Transverse colon (tissue), 4 donors: ENCODE measurements around the gene PCDHGA4. TPM values are rescaled to one million over a fixed set of nuclear protein-coding genes. Genes with fewer than 3 reads are reported as not detected.
"Not testable (repeated sequence)": the region's sequence is repeated elsewhere in the genome, so short reads cannot be mapped to it uniquely, and the experiment has no call there.

Source experiments
- DNase-seq: peaks from one replicate; pipeline ENCODE4 v3.0.0-alpha.2; 2019
- H3K27ac ChIP-seq, 4 donors: fragments of 200-600 bp; sonication (generic); 2 replicates each; pipeline ENCODE4 v1.5.1; 2016 to 2018; ENCODE audit warnings: inconsistent platforms in 4 of 4
- H3K27me3 ChIP-seq: fragments of 200-600 bp; sonication (generic); 2 replicates; pipeline ENCODE4 v1.5.1; 2017; ENCODE audit warnings: inconsistent platforms
- H3K36me3 ChIP-seq, 4 donors: fragments of 200-600 bp; sonication (generic); 2 replicates each; pipeline ENCODE4 v1.5.1; 2017 to 2019; ENCODE audit warnings: inconsistent platforms in 4 of 4
- H3K4me1 ChIP-seq, 4 donors: fragments of 200-600 bp; sonication (generic); 2 replicates each; pipeline ENCODE4 v1.5.1; 2017 to 2020; ENCODE audit warnings: inconsistent platforms in 4 of 4
- H3K4me3 ChIP-seq, 4 donors: fragments of 200-600 bp; sonication (generic); 1 replicate in 1 of 4; 2 replicates in 3 of 4; pipeline versions ENCODE4 v1.5.1 to v1.6.1; 2017 to 2019; ENCODE audit warnings: inconsistent platforms in 4 of 4
- H3K9me3 ChIP-seq, 2 donors: fragments of 200-600 bp; sonication (generic); 2 replicates each; pipeline ENCODE4 v1.5.1; 2017 to 2019; ENCODE audit warnings: inconsistent platforms in 2 of 2
- EP300 ChIP-seq: sonication (generic); formaldehyde crosslinking; IDR thresholded peaks from one replicate; pipeline ENCODE4 v1.6.1; 2017; ENCODE audit warnings: antibody characterized with exemption, low read depth
- POLR2A ChIP-seq: fragments of 450-650 bp; IDR thresholded peaks from one replicate; pipeline ENCODE4 v1.6.1; 2016; ENCODE audit warnings: antibody characterized with exemption, mild to moderate bottlenecking, moderate library complexity
- POLR2AphosphoS5 ChIP-seq, 3 donors: sonication (generic); formaldehyde crosslinking; IDR thresholded peaks; one replicate each; pipeline ENCODE4 v1.6.1; 2016; ENCODE audit warnings: antibody characterized with exemption in 3 of 3
- WGBS, 2 donors: methylation state at CpG; one replicate each; pipeline ENCODE4 v1.1.5; 2018; ENCODE audit warnings: low coverage in 1 of 2; 5-methylcytosine and 5-hydroxymethylcytosine counted together
- in situ Hi-C, 4 donors: fragments of 200-750 bp; cut with MboI; loops; one replicate each; pipeline versions ENCODE4 v1.15.0 to v1.15.1; 2017; ENCODE audit warnings: low sequenced_read_pairs in 3 of 4, low pct_ligation_motif_present in 1 of 4, low pct_unique_long_range_greater_than_20kb in 1 of 4
- intact Hi-C: fragments of 100-400 bp; cut with DNase I; formaldehyde crosslinking; loops from one replicate; pipeline ENCODE4 v1.15.1; 2023; ENCODE audit warnings: low total_unique reads
- total RNA-seq, 4 donors: library from RNA; depleted of rRNA; stranded (reverse); fragments of >200 nt; gene quantifications; one replicate each; pipeline ENCODE4 v1.1.0, GENCODE V29; 2016
- TF ChIP-seq, protein P1 (sequence below), 5 experiments: fragments of 200-600 bp in 3 of 5; fragments of 450-650 bp in 2 of 5; sonication (generic) in 3 of 5; IDR thresholded peaks; 1 replicate in 2 of 5; 2 replicates in 3 of 5; pipeline ENCODE4 v1.5.1; 2016 to 2017; ENCODE audit warnings: antibody characterized with exemption in 5 of 5, inconsistent platforms in 3 of 5, mild to moderate bottlenecking in 2 of 5, moderate library complexity in 1 of 5

Gene PCDHGA4
- total RNA-seq, 4 donors from 2014 or later, result 1.4 to 18.0 (median 1.6) TPM; not detected in 1

DNA sequence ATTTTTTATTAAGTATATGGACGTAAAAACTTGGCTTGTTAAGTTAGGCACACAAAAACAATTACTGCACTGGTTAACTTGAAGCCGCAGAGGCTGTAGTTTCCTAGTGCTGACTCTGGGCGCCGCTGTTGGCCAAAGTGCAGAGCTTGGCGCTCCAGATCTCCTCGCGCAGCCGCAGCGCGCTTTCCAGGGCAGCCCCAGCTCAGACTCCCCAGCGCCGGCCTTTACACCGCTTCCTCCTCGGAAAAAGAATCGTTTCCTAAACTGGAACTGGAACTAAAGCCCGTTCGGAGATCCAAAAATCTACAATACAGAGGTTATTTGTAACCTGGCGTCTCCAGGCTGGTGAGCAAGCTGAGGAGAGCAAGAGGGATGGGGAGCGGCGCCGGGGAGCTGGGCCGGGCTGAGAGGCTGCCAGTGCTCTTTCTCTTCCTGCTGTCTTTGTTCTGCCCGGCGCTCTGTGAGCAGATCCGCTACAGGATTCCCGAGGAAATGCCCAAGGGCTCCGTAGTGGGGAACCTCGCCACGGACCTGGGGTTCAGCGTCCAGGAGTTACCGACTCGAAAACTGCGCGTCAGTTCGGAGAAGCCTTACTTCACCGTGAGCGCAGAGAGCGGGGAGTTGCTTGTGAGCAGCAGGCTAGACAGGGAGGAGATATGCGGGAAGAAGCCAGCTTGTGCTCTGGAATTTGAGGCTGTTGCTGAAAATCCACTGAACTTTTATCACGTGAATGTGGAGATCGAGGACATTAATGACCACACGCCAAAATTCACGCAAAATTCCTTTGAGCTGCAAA is 43.1 kb downstream of the PCDHGA4 start, which contains the start of gene PCDHGB5:
PCDHGB5 (plus strand) TSS at position 192 of the 796 bp plus-strand sequence; CDS start at position 373, 181 bp downstream.
- 18 to 30% methylated on average over 7 to 27 of the region's 43 CpGs for WGBS, 2 donors
- intact Hi-C loops, H3K27ac ChIP-seq, H3K36me3 ChIP-seq, H3K4me1 ChIP-seq: not testable (repeated sequence)
- TF ChIP-seq, protein P1, sequence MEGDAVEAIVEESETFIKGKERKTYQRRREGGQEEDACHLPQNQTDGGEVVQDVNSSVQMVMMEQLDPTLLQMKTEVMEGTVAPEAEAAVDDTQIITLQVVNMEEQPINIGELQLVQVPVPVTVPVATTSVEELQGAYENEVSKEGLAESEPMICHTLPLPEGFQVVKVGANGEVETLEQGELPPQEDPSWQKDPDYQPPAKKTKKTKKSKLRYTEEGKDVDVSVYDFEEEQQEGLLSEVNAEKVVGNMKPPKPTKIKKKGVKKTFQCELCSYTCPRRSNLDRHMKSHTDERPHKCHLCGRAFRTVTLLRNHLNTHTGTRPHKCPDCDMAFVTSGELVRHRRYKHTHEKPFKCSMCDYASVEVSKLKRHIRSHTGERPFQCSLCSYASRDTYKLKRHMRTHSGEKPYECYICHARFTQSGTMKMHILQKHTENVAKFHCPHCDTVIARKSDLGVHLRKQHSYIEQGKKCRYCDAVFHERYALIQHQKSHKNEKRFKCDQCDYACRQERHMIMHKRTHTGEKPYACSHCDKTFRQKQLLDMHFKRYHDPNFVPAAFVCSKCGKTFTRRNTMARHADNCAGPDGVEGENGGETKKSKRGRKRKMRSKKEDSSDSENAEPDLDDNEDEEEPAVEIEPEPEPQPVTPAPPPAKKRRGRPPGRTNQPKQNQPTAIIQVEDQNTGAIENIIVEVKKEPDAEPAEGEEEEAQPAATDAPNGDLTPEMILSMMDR (IDR thresholded peaks at IDR 0.05), result peak; percentile 30 to 44 (median 40)
- Histone ChIP-seq H3K9me3 (peaks cover 54 to 85% of the 10 kb centered on the region in 2 donors), H3K4me3 (peak within 1 kb of the TSS in 1 of 4 donors; percentile 29), H3K27me3 (peaks cover 30% of the 10 kb centered on the region)
- in situ Hi-C loops, result loop anchor here in 1 of 4 donors (25.0 kb wide), 1 partner anchor 186 kb away; the partner anchor contains the start of genes PCDHB12, PCDHB13 and PCDHB14
- peak; percentile 43 for DNase-seq

DNA sequence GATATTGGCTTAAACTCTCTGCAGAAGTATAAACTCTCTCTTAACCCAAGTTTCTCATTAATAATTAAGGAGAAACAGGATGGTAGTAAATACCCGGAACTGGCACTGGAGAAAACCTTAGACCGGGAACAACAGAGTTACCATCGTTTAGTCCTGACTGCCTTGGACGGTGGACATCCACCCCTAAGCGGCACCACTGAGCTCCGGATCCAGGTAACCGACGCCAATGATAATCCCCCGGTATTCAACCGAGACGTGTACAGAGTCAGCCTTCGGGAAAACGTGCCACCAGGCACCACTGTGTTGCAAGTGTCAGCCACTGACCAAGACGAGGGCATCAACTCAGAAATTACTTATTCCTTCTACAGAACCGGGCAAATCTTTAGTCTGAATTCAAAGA is 43.8 kb downstream of the PCDHGA4 start:
- DNase-seq, result no peak
- WGBS, 2 donors, result 20 to 60% methylated on average over 1 to 15 of the region's 15 CpGs
- Histone ChIP-seq H3K27me3 (peaks cover 32% of the 10 kb centered on the region), H3K9me3 (peaks cover 54 to 85% of the 10 kb centered on the region in 2 donors), H3K27ac (no peak overlapping the region), H3K36me3 (no peaks in the 10 kb centered on the region), H3K4me3 (no peak overlapping the region), H3K4me1 (no peaks in the 10 kb centered on the region)
- in situ Hi-C loops (loop anchor here in 1 of 4 donors (25.0 kb wide), 1 partner anchor 186 kb away; the partner anchor contains the start of genes PCDHB12, PCDHB13 and PCDHB14), intact Hi-C loops (no loop called here)
- TF ChIP-seq EP300, result no peak
- TF ChIP-seq, protein P1 (IDR thresholded peaks at IDR 0.05), result no peak
- TF ChIP-seq POLR2A, result no peak
- TF ChIP-seq POLR2AphosphoS5 (IDR thresholded peaks at IDR 0.05), result no peak

DNA sequence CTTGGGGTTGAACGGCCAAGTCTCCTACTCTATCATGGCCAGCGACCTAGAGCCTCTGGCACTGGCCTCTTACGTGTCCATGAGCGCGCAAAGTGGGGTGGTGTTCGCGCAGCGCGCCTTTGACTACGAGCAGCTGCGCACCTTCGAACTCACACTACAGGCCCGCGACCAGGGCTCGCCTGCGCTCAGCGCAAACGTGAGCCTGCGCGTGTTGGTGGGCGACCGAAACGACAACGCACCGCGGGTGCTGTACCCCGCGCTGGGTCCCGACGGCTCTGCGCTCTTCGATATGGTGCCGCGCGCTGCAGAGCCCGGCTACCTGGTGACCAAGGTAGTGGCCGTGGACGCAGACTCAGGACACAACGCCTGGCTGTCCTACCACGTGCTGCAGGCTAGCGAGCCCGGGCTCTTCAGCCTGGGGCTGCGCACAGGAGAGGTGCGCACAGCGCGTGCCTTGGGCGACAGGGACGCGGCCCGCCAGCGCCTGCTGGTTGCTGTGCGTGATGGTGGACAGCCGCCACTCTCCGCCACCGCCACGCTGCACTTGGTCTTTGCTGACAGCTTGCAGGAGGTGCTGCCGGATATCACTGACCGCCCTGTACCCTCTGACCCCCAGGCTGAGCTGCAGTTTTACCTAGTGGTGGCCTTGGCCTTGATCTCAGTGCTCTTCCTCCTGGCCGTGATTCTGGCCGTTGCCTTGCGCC is 44.9 kb downstream of the PCDHGA4 start:
- WGBS, 2 donors, result 66% methylated on average over 61 of the region's 61 CpGs; no CpG with 5 or more reads in 1 of the 2 donors
- DNase-seq, result no peak
- no peaks in the 10 kb centered on the region for H3K36me3 ChIP-seq
- intact Hi-C loops, result loop anchor here (10.0 kb wide), 1 partner anchor 125 kb away; no protein-coding TSS in a partner anchor
- TF ChIP-seq EP300 (no peak), POLR2AphosphoS5 (IDR thresholded peaks at IDR 0.05) (no peak), POLR2A (no peak)
- TF ChIP-seq, protein P1 (IDR thresholded peaks at IDR 0.05), result no peak
- H3K4me1 ChIP-seq, result no peaks in the 10 kb centered on the region
- peaks cover 50 to 86% of the 10 kb centered on the region in 2 donors for H3K9me3 ChIP-seq
- H3K27me3 ChIP-seq, result peaks cover 28% of the 10 kb centered on the region
- in situ Hi-C loops, result loop anchor here in 2 of 4 donors (10.0 to 25.0 kb wide), 2 partner anchors 165 to 187 kb away; partner anchors contain the start of genes PCDHB12 (in 1 of the 2), PCDHB13 (in 1 of the 2) and PCDHB14 (in 1 of the 2)
- no peak overlapping the region for H3K27ac ChIP-seq
- H3K4me3 ChIP-seq, result no peak overlapping the region
